ENCODE measurements around the gene ARHGAP18. TPM values are rescaled to one million over a fixed set of nuclear protein-coding genes. Genes with fewer than 3 reads are reported as not detected.

The ARHGAP18 gene
- total and polyA plus RNA-seq, 2 experiments from 2014 or later = 4.3 to 5.0 TPM

- TF ChIP-seq ZNF462 (CRISPR knock-in tag; IDR thresholded peaks at IDR 0.05) = no peak
- no peak for TF ChIP-seq STAT1 (IDR thresholded peaks at IDR 0.05; ENCODE audit: unreplicated experiment)
Observed at GRCh38 chr6:129711271-129711631, 1.3 kb upstream of the ARHGAP18 start (continued).

GRCh38 chr6:129710450-129711270 is 683 bp upstream of the ARHGAP18 start:
- H3K27ac Mint-ChIP-seq = peak overlapping the region; percentile 51
- Histone ChIP-seq H3K4me1 (ENCODE audit: insufficient read depth) (peaks cover 3% of the 10 kb centered on the region; the same call in 1 of the 2 replicates), H2AFZ (peak overlapping the region; percentile 84), H3K4me3 (peak overlapping the region; percentile 62), H4K20me1 (replicated peaks; ENCODE audit: insufficient read depth) (no peaks in the 10 kb centered on the region), H3F3A (replicated peaks; ENCODE audit: low read depth) (no peaks in the 10 kb centered on the region), H3K27me3 (ENCODE audit: insufficient read depth) (no peaks in the 10 kb centered on the region), H3K79me2 (replicated peaks; ENCODE audit: insufficient read depth) (no peaks in the 10 kb centered on the region), H3K4me2 (peak overlapping the region; percentile 83), H3K36me3 (ENCODE audit: insufficient read depth) (no peaks in the 10 kb centered on the region), H3K9me2 (ENCODE audit: insufficient read depth) (no peaks in the 10 kb centered on the region), H3K27ac (ENCODE audit: low read depth) (peak overlapping the region; percentile 70; the same call in 1 of the 2 replicates)
- peaks cover 4% of the 10 kb centered on the region for H3K27me3 Mint-ChIP-seq (ENCODE audit: insufficient read depth, low read depth, poor library complexity)
- peak; percentile 14 for DNase-seq (ENCODE audit: low spot score)
- H3K4me1 Mint-ChIP-seq = peaks cover 33% of the 10 kb centered on the region
- ATAC-seq = peak; percentile 15
- no peaks in the 10 kb centered on the region; the same call in 2 of the 3 replicates for H3K9me3 Mint-ChIP-seq
- H3K4me3 Mint-ChIP-seq = peak overlapping the region; percentile 94
- H3K36me3 Mint-ChIP-seq (ENCODE audit: low read depth) = no peaks in the 10 kb centered on the region
- no peak for TF ChIP-seq EZH2 (IDR thresholded peaks at IDR 0.05; ENCODE audit: low read depth, unreplicated experiment)
